Measurements from ENCODE around the gene FAM236C.
"Not testable (repeated sequence)": the region's sequence is repeated elsewhere in the genome, so short reads cannot be mapped to it uniquely, and the experiment has no call there.

The FAM236C gene

DNA sequence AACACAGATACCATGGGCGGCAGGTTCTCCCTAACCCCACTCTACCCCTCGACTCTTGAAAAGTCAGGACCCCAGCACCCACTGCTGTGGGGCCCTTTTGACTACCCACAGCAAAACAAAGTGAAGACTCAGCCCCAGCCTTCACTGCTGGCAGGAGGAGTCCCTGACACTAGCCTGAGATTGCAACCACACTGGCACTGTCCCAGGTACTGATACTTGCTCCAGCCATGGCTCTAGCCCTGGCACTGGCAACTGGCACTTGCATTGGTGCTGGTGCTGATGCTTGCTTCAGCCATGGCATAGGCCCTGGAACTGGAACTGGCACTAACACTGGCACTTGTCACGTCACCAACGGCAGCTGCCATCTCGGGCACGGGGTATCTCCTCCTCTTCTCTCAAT, 29.9 kb downstream of the FAM236C start:
- not testable (repeated sequence) for H2AFZ ChIP-seq (ENCODE audit: low read depth, low read length, severe bottlenecking); H3F3A ChIP-seq (ENCODE audit: insufficient read depth); H3K4me3 ChIP-seq (ENCODE audit: insufficient read depth, low read length, poor library complexity, severe bottlenecking); H3K9me2 ChIP-seq (replicated peaks; ENCODE audit: insufficient read depth, low read length); H4K20me1 ChIP-seq (ENCODE audit: low read depth, low read length); H3K79me2 ChIP-seq (ENCODE audit: insufficient read depth, low read length); H3K4me2 ChIP-seq (ENCODE audit: low read depth, low read length, poor library complexity, severe bottlenecking); H3K27me3 ChIP-seq (ENCODE audit: low read length); H3K27ac ChIP-seq (ENCODE audit: low read depth, low read length); H3K36me3 ChIP-seq (ENCODE audit: low read length); H3K9ac ChIP-seq (ENCODE audit: low read length); H3K9me3 ChIP-seq (ENCODE audit: insufficient read depth, low read length)

DNA sequence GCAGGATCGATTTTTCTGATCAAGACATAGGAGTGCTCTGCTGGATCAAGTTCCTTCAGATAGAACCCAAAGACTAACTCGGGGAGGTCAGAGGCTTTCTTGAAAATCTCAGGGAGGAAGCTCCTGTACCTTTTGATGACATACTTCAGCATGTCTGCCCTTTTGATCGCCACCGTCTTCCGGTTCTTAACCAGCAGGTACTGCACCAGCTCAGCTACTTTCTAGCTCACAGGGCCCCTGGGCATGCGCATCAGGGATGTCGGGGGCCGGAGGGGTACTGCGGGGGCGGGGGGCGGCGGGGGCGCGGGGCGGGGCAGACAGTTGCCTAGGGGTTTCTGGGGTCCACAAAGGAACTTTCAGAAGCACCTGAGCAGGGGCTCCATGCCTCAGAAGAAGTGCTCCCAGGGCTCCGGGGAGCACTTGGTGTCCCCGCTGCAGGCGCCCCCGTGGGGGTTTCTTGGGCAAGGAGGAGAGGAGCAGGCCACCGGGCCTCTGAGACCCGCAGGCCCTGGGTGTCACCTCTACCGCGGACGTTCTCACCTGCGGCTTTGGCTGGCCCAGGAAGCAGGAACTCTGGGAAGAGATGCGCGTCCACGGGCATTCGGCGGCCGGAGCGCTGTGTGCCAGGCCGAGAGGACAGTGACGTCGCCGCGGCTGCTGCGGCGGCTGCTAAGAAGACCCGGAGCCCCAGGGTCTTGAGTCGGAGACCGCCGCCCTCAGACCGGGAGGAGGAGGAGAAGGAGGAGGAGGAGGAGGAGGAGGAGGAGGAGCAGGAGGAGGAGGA, 30.8 kb downstream of the FAM236C start:
- H3F3A ChIP-seq (ENCODE audit: insufficient read depth); H4K20me1 ChIP-seq (ENCODE audit: low read depth, low read length); H2AFZ ChIP-seq (ENCODE audit: low read depth, low read length, severe bottlenecking); H3K36me3 ChIP-seq (ENCODE audit: low read length); H3K4me3 ChIP-seq (ENCODE audit: insufficient read depth, low read length, poor library complexity, severe bottlenecking); H3K79me2 ChIP-seq (ENCODE audit: insufficient read depth, low read length); H3K27me3 ChIP-seq (ENCODE audit: low read length); H3K9me2 ChIP-seq (replicated peaks; ENCODE audit: insufficient read depth, low read length); H3K9me3 ChIP-seq (ENCODE audit: insufficient read depth, low read length); H3K9ac ChIP-seq (ENCODE audit: low read length); H3K4me2 ChIP-seq (ENCODE audit: low read depth, low read length, poor library complexity, severe bottlenecking); H3K27ac ChIP-seq (ENCODE audit: low read depth, low read length): not testable (repeated sequence)

DNA sequence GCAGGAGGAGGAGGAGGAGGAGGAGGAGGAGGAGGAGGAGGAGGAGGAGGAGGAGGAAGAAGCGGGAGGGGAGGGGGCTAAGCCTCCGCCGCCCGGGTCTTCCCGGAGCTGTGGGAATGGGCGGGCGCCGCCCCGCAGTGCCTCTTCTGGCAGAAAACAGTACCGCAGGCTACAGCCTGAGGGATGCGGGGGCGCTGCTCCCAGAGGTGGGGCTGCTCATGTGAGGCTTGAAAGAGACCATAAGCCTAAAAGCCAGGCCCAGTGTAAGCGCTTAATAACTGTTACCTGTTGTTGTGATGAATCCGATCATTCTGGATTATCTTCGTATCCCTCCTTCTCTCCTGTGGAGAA, 31.4 kb downstream of the FAM236C start, which contains the start of gene DMRTC1:
Gene DMRTC1 (minus strand): TSS at position 19 of the 351 bp plus-strand sequence. CDS start 68,143 bp downstream, outside the sequence.
- not testable (repeated sequence) for H3F3A ChIP-seq (ENCODE audit: insufficient read depth); H3K27ac ChIP-seq (ENCODE audit: low read depth, low read length); H3K36me3 ChIP-seq (ENCODE audit: low read length); H3K4me3 ChIP-seq (ENCODE audit: insufficient read depth, low read length, poor library complexity, severe bottlenecking); H2AFZ ChIP-seq (ENCODE audit: low read depth, low read length, severe bottlenecking); H3K9me2 ChIP-seq (replicated peaks; ENCODE audit: insufficient read depth, low read length); H4K20me1 ChIP-seq (ENCODE audit: low read depth, low read length); H3K4me2 ChIP-seq (ENCODE audit: low read depth, low read length, poor library complexity, severe bottlenecking); H3K27me3 ChIP-seq (ENCODE audit: low read length); H3K79me2 ChIP-seq (ENCODE audit: insufficient read depth, low read length); H3K9ac ChIP-seq (ENCODE audit: low read length); H3K9me3 ChIP-seq (ENCODE audit: insufficient read depth, low read length)

DNA sequence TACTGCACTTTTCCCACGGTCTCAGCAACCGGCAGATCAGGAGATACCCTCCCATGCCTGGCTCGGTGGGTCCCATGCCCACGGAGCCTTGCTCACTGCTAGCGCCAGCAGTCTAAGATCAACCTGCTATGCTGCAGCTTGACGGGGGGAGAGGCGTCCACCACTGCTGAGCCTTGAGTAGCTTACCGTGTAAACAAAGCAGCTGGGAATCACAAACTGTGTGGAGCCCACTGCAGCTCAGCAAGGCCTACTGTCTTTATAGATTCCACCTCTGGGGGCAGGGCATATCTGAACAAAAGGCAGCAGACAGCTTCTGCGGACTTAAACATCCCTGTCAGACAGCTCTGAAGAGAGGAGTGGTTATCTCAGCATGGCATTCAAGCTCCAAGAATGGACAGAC, 47.6 kb downstream of the FAM236C start:
- H3K27me3 ChIP-seq (ENCODE audit: low read length); H3K9me2 ChIP-seq (replicated peaks; ENCODE audit: insufficient read depth, low read length); H3K4me2 ChIP-seq (ENCODE audit: low read depth, low read length, poor library complexity, severe bottlenecking); H3K9ac ChIP-seq (ENCODE audit: low read length); H3K4me3 ChIP-seq (ENCODE audit: insufficient read depth, low read length, poor library complexity, severe bottlenecking); H2AFZ ChIP-seq (ENCODE audit: low read depth, low read length, severe bottlenecking); H3F3A ChIP-seq (ENCODE audit: insufficient read depth); H3K9me3 ChIP-seq (ENCODE audit: insufficient read depth, low read length); H3K27ac ChIP-seq (ENCODE audit: low read depth, low read length); H3K36me3 ChIP-seq (ENCODE audit: low read length); H3K79me2 ChIP-seq (ENCODE audit: insufficient read depth, low read length); H4K20me1 ChIP-seq (ENCODE audit: low read depth, low read length): not testable (repeated sequence)

All from SU-DHL-6 (cell line).